WTC11 (cell line): ENCODE data around the gene CPO.

Source experiments
- ATF1 ChIP-seq: sonication (generic); formaldehyde crosslinking; IDR thresholded peaks from 2 replicates; pipeline ENCODE4 v1.8.1; 2023; ENCODE audit warnings: mild to moderate bottlenecking, moderate library complexity, missing genetic modification reagents
- CDX4 ChIP-seq: fragments of 250-450 bp; sonication (Bioruptor Pico); IDR thresholded peaks from 2 replicates; pipeline ENCODE4 v1.9.0; 2021; ENCODE audit warnings: moderate library complexity, mild to moderate bottlenecking, inconsistent platforms, borderline replicate concordance
- CREB1 ChIP-seq: sonication (generic); formaldehyde crosslinking; IDR thresholded peaks from 2 replicates; pipeline ENCODE4 v1.8.0; 2023; ENCODE audit warnings: mild to moderate bottlenecking, missing genetic modification reagents
- CTCF ChIP-seq: fragments of 200-600 bp; IDR thresholded peaks from 2 replicates; pipeline ENCODE4 v1.8.0; 2022; ENCODE audit warnings: antibody characterized with exemption
- E2F1 ChIP-seq: sonication (generic); formaldehyde crosslinking; IDR thresholded peaks from 2 replicates; pipeline ENCODE4 v1.8.0; 2022; ENCODE audit warnings: mild to moderate bottlenecking, missing genetic modification reagents
- FOXP4 ChIP-seq: sonication (generic); formaldehyde crosslinking; IDR thresholded peaks from 2 replicates; pipeline ENCODE4 v1.8.0; 2022; ENCODE audit warnings: mild to moderate bottlenecking, missing genetic modification reagents
- HMGXB4 ChIP-seq: sonication (generic); formaldehyde crosslinking; IDR thresholded peaks from 2 replicates; pipeline ENCODE4 v1.8.1; 2023; ENCODE audit warnings: mild to moderate bottlenecking, moderate library complexity, missing genetic modification reagents
- IRF1 ChIP-seq: sonication (generic); formaldehyde crosslinking; IDR thresholded peaks from 2 replicates; pipeline ENCODE4 v1.8.0; 2023; ENCODE audit warnings: missing genetic modification reagents
- KAT7 ChIP-seq: sonication (generic); formaldehyde crosslinking; IDR thresholded peaks from 2 replicates; pipeline ENCODE4 v1.8.1; 2023; ENCODE audit warnings: missing genetic modification reagents, mild to moderate bottlenecking, borderline replicate concordance
- MAX ChIP-seq: sonication (generic); formaldehyde crosslinking; IDR thresholded peaks from 2 replicates; pipeline ENCODE4 v1.8.0; 2022; ENCODE audit warnings: mild to moderate bottlenecking, missing genetic modification reagents
- MXD4 ChIP-seq: fragments of 250-450 bp; sonication (Bioruptor Pico); IDR thresholded peaks from 2 replicates; pipeline ENCODE4 v1.8.0; 2021; ENCODE audit warnings: mild to moderate bottlenecking, moderate library complexity, borderline replicate concordance
- TEAD4 ChIP-seq: sonication (generic); formaldehyde crosslinking; IDR thresholded peaks from 2 replicates; pipeline ENCODE4 v1.8.0; 2022; ENCODE audit warnings: mild to moderate bottlenecking, missing genetic modification reagents
- TP53 ChIP-seq: sonication (generic); formaldehyde crosslinking; IDR thresholded peaks from 2 replicates; pipeline ENCODE4 v1.8.1; 2023; ENCODE audit warnings: mild to moderate bottlenecking, missing genetic modification reagents
- ZSCAN18 ChIP-seq: fragments of 250-450 bp; sonication (Bioruptor Pico); IDR thresholded peaks from 2 replicates; pipeline ENCODE4 v2.1.2; 2022; ENCODE audit warnings: mild to moderate bottlenecking, moderate library complexity

- TF ChIP-seq ATF1 (CRISPR knock-in tag) (no peak), FOXP4 (CRISPR knock-in tag) (no peak), CTCF (no peak), MXD4 (CRISPR knock-in tag) (no peak), HMGXB4 (CRISPR knock-in tag) (no peak), MAX (no peak), TEAD4 (CRISPR knock-in tag) (no peak), CREB1 (CRISPR knock-in tag) (no peak), CDX4 (CRISPR knock-in tag) (no peak), IRF1 (CRISPR knock-in tag) (no peak), KAT7 (CRISPR knock-in tag) (no peak), E2F1 (no peak), TP53 (no peak), ZSCAN18 (CRISPR knock-in tag) (no peak)
Observed at GRCh38 chr2:206993396-206993911, 54.1 kb downstream of the CPO start.
